Endothelial cell (in vitro differentiated cells): ENCODE measurements around the gene SLIRP. TPM values are rescaled to one million over a fixed set of nuclear protein-coding genes. Genes with fewer than 3 reads are reported as not detected.
A peak's percentile ranks its signal among the peaks of the same experiment; 100 is the strongest.

Source experiments
- DNase-seq: peaks from one replicate; pipeline ENCODE4 v3.0.0; 2021; ENCODE audit warnings: low spot score
- H3K27ac Mint-ChIP-seq: one replicate; pipeline ENCODE4 v1.8.0; 2021; ENCODE audit warnings: mixed read lengths, inconsistent platforms; ENCODE audit not compliant: unreplicated experiment
- H3K27me3 Mint-ChIP-seq: one replicate; pipeline ENCODE4 v1.8.0; 2021; ENCODE audit warnings: mild to moderate bottlenecking, moderate library complexity, mixed read lengths, inconsistent platforms; ENCODE audit not compliant: unreplicated experiment
- H3K36me3 Mint-ChIP-seq: one replicate; pipeline ENCODE4 v1.8.0; 2021; ENCODE audit warnings: mild to moderate bottlenecking, low read depth, mixed read lengths, inconsistent platforms; ENCODE audit not compliant: unreplicated experiment
- H3K4me1 Mint-ChIP-seq: one replicate; pipeline ENCODE4 v1.8.0; 2021; ENCODE audit warnings: mild to moderate bottlenecking, mixed read lengths, inconsistent platforms; ENCODE audit not compliant: unreplicated experiment
- H3K4me3 Mint-ChIP-seq: one replicate; pipeline ENCODE4 v1.8.0; 2021; ENCODE audit warnings: mild to moderate bottlenecking, mixed read lengths, inconsistent platforms; ENCODE audit not compliant: unreplicated experiment
- H3K9me3 Mint-ChIP-seq: one replicate; pipeline ENCODE4 v1.8.0; 2021; ENCODE audit warnings: mixed read lengths, inconsistent platforms; ENCODE audit not compliant: unreplicated experiment
- total RNA-seq: library from RNA; stranded (reverse); fragmentation: NEBNext Ultra II Directional; extraction: Animal tissue kit (Norgen Biotek cat#: 25700); gene quantifications from one replicate; pipeline ENCODE4 v1.2.1, GENCODE V29; 2021; ENCODE audit not compliant: unreplicated experiment
- TF ChIP-seq, protein P1 (sequence below): fragments of 200-600 bp; sonication (generic); IDR thresholded peaks from one replicate; pipeline ENCODE4 v1.5.0; 2021; ENCODE audit warnings: antibody characterized with exemption; ENCODE audit not compliant: unreplicated experiment

The SLIRP gene
- total RNA-seq, 1 donor from 2014 or later, result 94.7 TPM

DNA sequence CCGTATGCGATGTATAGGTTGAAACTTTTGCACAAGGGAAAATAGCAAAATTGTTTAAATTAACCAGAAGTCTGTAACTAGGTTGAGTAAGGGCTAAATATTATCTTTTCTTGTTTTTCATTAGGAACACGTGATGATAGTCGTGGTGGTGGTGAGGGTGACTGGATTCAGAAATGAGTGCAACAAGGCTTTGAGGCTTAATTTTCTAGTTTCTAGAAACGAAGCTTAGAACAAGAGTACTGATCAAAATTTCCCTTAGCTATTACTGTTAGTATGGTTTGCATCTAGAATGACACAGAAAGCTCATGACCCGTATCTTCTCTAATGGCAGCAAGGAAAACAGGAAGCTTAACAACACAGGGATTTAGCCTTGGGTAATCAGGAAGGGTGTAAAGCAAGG, 7.0 kb downstream of the SLIRP start:
- Mint-ChIP-seq H3K4me1 (peaks cover 7% of the 10 kb centered on the region), H3K27me3 (peaks cover 2% of the 10 kb centered on the region), H3K4me3 (no peak overlapping the region), H3K27ac (peak overlapping the region; percentile 32), H3K9me3 (no peaks in the 10 kb centered on the region), H3K36me3 (peaks cover 21% of the 10 kb centered on the region)
- TF ChIP-seq, protein P1, sequence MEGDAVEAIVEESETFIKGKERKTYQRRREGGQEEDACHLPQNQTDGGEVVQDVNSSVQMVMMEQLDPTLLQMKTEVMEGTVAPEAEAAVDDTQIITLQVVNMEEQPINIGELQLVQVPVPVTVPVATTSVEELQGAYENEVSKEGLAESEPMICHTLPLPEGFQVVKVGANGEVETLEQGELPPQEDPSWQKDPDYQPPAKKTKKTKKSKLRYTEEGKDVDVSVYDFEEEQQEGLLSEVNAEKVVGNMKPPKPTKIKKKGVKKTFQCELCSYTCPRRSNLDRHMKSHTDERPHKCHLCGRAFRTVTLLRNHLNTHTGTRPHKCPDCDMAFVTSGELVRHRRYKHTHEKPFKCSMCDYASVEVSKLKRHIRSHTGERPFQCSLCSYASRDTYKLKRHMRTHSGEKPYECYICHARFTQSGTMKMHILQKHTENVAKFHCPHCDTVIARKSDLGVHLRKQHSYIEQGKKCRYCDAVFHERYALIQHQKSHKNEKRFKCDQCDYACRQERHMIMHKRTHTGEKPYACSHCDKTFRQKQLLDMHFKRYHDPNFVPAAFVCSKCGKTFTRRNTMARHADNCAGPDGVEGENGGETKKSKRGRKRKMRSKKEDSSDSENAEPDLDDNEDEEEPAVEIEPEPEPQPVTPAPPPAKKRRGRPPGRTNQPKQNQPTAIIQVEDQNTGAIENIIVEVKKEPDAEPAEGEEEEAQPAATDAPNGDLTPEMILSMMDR, result no peak
- no peak for DNase-seq

DNA sequence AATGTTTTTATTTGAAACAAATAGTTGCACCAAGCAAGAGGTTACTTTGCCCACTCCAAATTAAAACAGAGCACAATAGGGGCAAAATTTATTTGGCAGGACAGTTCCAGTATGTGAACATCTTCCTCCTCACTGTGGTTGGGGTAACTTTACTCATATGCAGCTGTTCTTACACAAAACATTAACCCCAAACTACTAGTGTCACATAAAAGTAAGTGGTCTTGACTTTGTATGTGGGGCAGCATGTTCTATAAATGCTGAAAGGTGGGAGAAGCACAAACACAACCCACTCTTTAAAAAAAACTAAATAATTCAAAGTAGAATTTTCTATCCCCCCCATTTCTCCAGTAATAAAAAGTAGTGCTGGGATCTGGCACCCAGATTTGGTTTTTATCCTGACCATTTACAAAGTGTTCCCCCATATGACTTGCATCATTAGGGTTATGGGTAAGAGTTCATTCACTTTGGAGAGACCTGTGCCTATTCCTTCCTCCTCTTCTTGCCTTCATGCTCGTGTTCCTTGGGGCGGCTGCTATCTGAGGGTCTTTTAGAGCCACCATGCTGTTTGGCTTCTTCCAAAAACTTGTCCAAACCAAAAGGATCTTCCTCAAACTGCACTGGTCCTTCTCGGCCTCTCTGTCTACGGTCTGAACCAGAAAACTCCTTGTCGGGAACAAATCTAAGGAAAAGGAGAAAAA, 9.9 kb downstream of the SLIRP start:
- H3K4me1 Mint-ChIP-seq, result no peaks in the 10 kb centered on the region
- DNase-seq, result no peak
- H3K36me3 Mint-ChIP-seq, result peaks cover 31% of the 10 kb centered on the region
- H3K27me3 Mint-ChIP-seq, result peaks cover 2% of the 10 kb centered on the region
- H3K4me3 Mint-ChIP-seq, result no peak overlapping the region
- peak overlapping the region; percentile 7 for H3K27ac Mint-ChIP-seq
- TF ChIP-seq, protein P1, result no peak
- no peaks in the 10 kb centered on the region for H3K9me3 Mint-ChIP-seq

DNA sequence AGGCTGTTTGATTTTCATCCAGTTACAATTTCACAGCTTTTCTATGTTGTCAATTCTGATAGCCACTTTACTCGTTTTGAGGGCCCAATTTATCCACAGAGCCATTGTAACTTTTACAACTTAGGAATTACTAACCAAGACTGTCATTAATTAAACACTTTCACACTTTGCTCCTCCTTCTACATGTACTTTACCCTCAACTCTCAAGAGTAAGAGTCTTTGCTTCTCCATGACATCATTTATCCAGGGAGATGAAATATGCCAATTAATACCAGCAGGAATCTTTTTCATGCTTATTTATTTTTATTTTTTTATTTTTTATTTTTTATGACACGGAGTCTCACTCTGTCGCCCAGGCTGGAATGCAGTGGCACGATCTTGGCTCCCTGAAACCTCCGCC, 13.5 kb downstream of the SLIRP start:
- Mint-ChIP-seq H3K9me3 (no peaks in the 10 kb centered on the region), H3K4me3 (peak overlapping the region; percentile 4)

DNA sequence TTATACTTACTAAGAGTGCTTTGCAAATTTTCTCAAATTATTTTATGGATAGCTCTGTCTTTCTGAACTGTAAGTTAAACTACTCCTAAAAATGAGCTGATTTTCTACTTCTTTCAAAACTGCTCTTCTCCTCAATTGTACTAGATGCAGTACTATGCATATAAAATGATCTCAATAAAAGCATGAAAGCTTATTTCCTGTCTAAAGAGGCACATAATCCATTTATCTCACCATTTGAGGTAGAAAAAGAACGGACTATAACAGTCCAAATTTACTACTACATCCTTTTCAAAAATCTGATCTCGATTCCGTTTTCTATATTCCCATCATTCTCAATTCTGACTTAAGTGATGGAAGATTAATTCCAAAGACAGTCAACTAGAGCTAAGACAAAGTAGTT, 14.4 kb downstream of the SLIRP start:
- H3K4me1 Mint-ChIP-seq, result no peaks in the 10 kb centered on the region
- no peak overlapping the region for H3K4me3 Mint-ChIP-seq
- peaks cover 31% of the 10 kb centered on the region for H3K36me3 Mint-ChIP-seq
- DNase-seq, result no peak
- H3K9me3 Mint-ChIP-seq, result no peaks in the 10 kb centered on the region
- no peak overlapping the region for H3K27ac Mint-ChIP-seq
- no peaks in the 10 kb centered on the region for H3K27me3 Mint-ChIP-seq
- TF ChIP-seq, protein P1, result no peak

More for the DNA sequence above, 13.5 kb downstream of the SLIRP start:
- H3K27me3 Mint-ChIP-seq, result no peaks in the 10 kb centered on the region
- no peak for DNase-seq
- peaks cover 30% of the 10 kb centered on the region for H3K36me3 Mint-ChIP-seq
- H3K27ac Mint-ChIP-seq, result no peak overlapping the region
- TF ChIP-seq, protein P1, result no peak
- H3K4me1 Mint-ChIP-seq, result no peaks in the 10 kb centered on the region

DNA sequence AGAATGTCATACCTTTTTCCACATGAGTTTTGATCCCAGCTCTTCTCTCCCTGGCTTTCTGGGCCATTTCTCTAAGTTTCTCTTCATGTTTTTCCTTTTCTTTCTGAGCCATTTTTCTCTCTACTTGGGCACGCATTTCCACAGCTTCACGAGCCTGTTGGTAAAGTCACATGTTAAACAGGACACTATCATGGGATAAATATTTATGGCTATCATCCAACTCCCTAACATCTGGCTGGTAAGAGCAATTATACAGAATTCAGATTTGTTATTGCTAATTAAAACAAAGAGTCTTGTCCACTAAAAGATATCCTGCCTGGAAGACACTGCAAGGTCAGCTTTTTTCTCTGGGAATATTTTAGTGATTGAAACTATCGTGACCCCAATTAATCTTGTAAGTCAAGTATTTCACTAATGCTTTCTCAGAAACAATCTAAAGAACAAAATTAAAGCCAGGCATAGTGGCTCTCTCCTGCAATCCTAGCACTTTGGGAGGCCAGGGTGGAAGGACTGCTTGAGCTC, 23.1 kb downstream of the SLIRP start:
- no peak for DNase-seq
- Mint-ChIP-seq H3K27ac (no peak overlapping the region), H3K4me1 (no peaks in the 10 kb centered on the region), H3K9me3 (no peaks in the 10 kb centered on the region), H3K36me3 (peaks cover 39% of the 10 kb centered on the region), H3K27me3 (no peaks in the 10 kb centered on the region), H3K4me3 (no peak overlapping the region)
- TF ChIP-seq, protein P1, result no peak
